Esophagus squamous epithelium (tissue), 5 donors: ENCODE data around the gene LAGE3. TPM values are rescaled to one million over a fixed set of nuclear protein-coding genes. Genes with fewer than 3 reads are reported as not detected.

ENCODE experiments used
- DNase-seq: peaks from one replicate; lab custom pipeline; 2025; lab: John Stamatoyannopoulos, UW
- H3K27ac ChIP-seq, 4 donors: fragments of 200-600 bp; sonication (generic); one replicate each; pipeline ENCODE4 v1.5.1; 2016 to 2019; ENCODE audit warnings: mild to moderate bottlenecking in 1 of 4
- H3K27me3 ChIP-seq, 4 donors: fragments of 200-600 bp; sonication (generic); 1 replicate in 3 of 4; 2 replicates in 1 of 4; pipeline versions ENCODE4 v1.5.1 to v1.6.0; 2017 to 2021; ENCODE audit warnings: antibody characterized with exemption in 1 of 4
- H3K36me3 ChIP-seq, 3 donors: fragments of 200-600 bp; sonication (generic); one replicate each; pipeline ENCODE4 v1.5.1; 2016 to 2019
- H3K4me1 ChIP-seq, 3 donors: fragments of 200-600 bp; sonication (generic); one replicate each; pipeline ENCODE4 v1.5.1; 2017 to 2019
- H3K4me3 ChIP-seq, 4 donors: fragments of 200-600 bp; sonication (generic); 1 replicate in 3 of 4; 2 replicates in 1 of 4; pipeline ENCODE4 v1.5.1; 2016 to 2019; ENCODE audit warnings: mild to moderate bottlenecking in 2 of 4, moderate library complexity in 1 of 4
- H3K9me3 ChIP-seq, 3 donors: fragments of 200-600 bp; sonication (generic); one replicate each; pipeline ENCODE4 v1.5.1; 2016 to 2019
- POLR2A ChIP-seq, 4 donors: fragments of 450-650 bp; IDR thresholded peaks; one replicate each; pipeline ENCODE4 v1.6.1; 2017; ENCODE audit warnings: antibody characterized with exemption in 4 of 4, mild to moderate bottlenecking in 4 of 4, moderate library complexity in 3 of 4
- WGBS, 2 donors: methylation state at CpG; one replicate each; pipeline ENCODE4 v1.1.5; 2018; 5-methylcytosine and 5-hydroxymethylcytosine counted together
- intact Hi-C: fragments of 100-400 bp; cut with DNase I; formaldehyde crosslinking; loops from one replicate; pipeline ENCODE4 v1.15.0; 2022
- total RNA-seq, 4 donors: library from RNA; depleted of rRNA; stranded (reverse); fragments of >200 nt; gene quantifications; one replicate each; pipeline ENCODE4 v1.1.0, GENCODE V29; 2016
- TF ChIP-seq, protein P1 (sequence below), 6 experiments: fragments of 450-650 bp in 4 of 6; fragments of 200-600 bp in 2 of 6; sonication (generic) in 2 of 6; IDR thresholded peaks; one replicate each; pipeline ENCODE4 v1.5.1; 2016 to 2019; ENCODE audit warnings: antibody characterized with exemption in 6 of 6, mild to moderate bottlenecking in 4 of 6, moderate library complexity in 4 of 6
- donor health status: DM: yes; HTN: yes; CAD: no.

LAGE3 gene
- total RNA-seq, 4 donors from 2014 or later: 18.2 to 44.3 (median 21.9) TPM

DNA sequence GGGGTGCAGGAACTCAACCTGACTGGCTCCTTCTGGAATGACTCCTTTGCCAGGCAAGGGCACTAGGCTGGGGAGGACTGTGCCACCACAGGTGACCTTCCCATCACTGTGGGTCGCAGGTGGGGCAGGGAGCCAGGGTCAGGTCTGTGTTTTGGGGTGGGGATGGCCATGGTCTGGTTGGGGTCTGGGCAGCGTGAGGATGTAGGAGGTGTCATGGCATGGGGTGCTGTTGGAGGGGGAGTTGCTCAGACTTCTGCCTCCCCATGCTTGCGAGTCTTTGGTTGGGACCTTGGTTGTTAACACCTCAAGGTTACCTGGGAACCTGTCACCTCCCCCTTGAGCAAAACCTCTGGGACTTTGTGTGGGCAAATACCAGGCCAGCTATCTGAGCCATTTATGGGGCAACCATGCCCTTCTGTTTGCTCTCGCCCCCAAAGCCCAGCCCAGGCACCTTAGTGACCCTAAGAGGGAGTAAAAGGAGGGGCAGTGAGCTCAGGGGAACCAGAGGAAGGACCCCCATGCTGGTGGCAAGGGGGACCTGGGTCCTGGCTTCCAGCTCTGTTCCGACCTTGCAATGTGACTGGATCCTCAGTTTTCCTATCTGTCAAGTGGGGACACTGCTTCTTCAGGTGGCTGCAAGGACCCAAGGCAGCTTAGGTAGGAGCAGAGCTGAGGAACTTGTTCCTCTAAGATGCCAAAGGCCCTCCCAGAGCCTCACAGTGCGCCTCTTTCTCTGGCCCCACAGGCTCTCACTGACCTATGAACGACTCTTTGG, 44.5 kb downstream of the LAGE3 start:
- no peak overlapping the region for H3K27ac ChIP-seq
- H3K36me3 ChIP-seq: peaks cover 5 to 55% (median 8%) of the 10 kb centered on the region in 3 donors
- no peaks in the 10 kb centered on the region for H3K27me3 ChIP-seq
- intact Hi-C loops: no loop called here
- no peaks in the 10 kb centered on the region for H3K9me3 ChIP-seq
- H3K4me3 ChIP-seq: no peak overlapping the region
- no peak for DNase-seq
- TF ChIP-seq, protein P1, sequence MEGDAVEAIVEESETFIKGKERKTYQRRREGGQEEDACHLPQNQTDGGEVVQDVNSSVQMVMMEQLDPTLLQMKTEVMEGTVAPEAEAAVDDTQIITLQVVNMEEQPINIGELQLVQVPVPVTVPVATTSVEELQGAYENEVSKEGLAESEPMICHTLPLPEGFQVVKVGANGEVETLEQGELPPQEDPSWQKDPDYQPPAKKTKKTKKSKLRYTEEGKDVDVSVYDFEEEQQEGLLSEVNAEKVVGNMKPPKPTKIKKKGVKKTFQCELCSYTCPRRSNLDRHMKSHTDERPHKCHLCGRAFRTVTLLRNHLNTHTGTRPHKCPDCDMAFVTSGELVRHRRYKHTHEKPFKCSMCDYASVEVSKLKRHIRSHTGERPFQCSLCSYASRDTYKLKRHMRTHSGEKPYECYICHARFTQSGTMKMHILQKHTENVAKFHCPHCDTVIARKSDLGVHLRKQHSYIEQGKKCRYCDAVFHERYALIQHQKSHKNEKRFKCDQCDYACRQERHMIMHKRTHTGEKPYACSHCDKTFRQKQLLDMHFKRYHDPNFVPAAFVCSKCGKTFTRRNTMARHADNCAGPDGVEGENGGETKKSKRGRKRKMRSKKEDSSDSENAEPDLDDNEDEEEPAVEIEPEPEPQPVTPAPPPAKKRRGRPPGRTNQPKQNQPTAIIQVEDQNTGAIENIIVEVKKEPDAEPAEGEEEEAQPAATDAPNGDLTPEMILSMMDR (IDR thresholded peaks at IDR 0.05): no peak
- no peak for TF ChIP-seq POLR2A (IDR thresholded peaks at IDR 0.05)
- peaks cover 10 to 47% (median 12%) of the 10 kb centered on the region in 3 donors for H3K4me1 ChIP-seq
- 100% methylated on average over 3 of the region's 7 CpGs; no CpG with 5 or more reads in 1 of the 2 donors for WGBS, 2 donors

DNA sequence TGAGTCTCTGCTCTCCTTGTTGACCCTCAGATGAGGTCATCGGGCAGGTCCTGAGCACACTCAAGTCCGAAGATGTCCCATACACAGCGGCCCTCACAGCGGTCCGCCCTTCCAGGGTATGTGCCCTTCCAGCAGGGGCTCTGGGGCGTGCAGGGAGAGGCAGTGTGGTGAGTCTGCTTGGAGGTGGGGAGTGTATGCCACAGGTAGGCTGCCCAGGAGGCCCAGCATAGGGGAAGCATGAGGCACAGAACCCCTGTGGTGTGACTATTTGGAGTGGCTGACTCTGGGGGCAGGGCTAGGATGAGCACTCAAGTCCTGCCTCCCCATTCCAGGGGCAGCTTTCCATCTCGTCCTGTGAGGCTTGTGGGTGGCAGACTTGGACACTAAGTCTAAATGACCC, 45.5 kb downstream of the LAGE3 start:
- peaks cover 10 to 48% (median 13%) of the 10 kb centered on the region in 3 donors for H3K4me1 ChIP-seq
- TF ChIP-seq, protein P1 (IDR thresholded peaks at IDR 0.05): no peak
- no peak for TF ChIP-seq POLR2A (IDR thresholded peaks at IDR 0.05)
- H3K36me3 ChIP-seq: peaks cover 5 to 45% (median 8%) of the 10 kb centered on the region in 3 donors
- intact Hi-C loops: no loop called here
- 50% methylated on average over 1 of the region's 7 CpGs; no CpG with 5 or more reads in 1 of the 2 donors for WGBS, 2 donors
- H3K9me3 ChIP-seq: no peaks in the 10 kb centered on the region
- H3K27ac ChIP-seq: no peak overlapping the region
- H3K4me3 ChIP-seq: no peak overlapping the region
- no peaks in the 10 kb centered on the region for H3K27me3 ChIP-seq
- no peak for DNase-seq

DNA sequence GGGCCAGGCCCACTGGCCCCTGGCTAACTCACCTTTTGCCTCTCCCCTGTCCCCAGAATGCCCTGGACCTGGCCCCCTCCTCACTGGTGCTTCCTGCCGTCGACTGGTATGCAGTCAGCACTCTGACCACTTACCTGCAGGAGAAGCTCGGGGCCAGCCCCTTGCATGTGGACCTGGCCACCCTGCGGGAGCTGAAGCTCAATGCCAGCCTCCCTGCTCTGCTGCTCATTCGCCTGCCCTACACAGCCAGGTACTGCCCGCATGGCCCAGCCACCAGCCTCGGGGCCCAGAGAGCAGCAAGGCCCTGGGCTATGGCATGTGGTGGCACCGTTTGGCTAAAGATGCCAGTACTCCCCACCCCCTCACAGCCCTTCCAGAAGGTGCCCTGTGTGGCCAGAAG, 46.9 kb downstream of the LAGE3 start:
- H3K36me3 ChIP-seq: peaks cover 5 to 43% (median 8%) of the 10 kb centered on the region in 3 donors
- DNase-seq: no peak
- peak overlapping the region in 1 of 4 donors; percentile 33 for H3K27ac ChIP-seq
- H3K27me3 ChIP-seq: no peaks in the 10 kb centered on the region
- H3K4me3 ChIP-seq: no peak overlapping the region
- 60% methylated on average over 1 of the region's 8 CpGs; no CpG with 5 or more reads in 1 of the 2 donors for WGBS, 2 donors
- peaks cover 5 to 45% (median 7%) of the 10 kb centered on the region in 3 donors for H3K4me1 ChIP-seq
- no peaks in the 10 kb centered on the region for H3K9me3 ChIP-seq
- intact Hi-C loops: no loop called here
- no peak for TF ChIP-seq POLR2A (IDR thresholded peaks at IDR 0.05)
- TF ChIP-seq, protein P1 (IDR thresholded peaks at IDR 0.05): no peak

DNA sequence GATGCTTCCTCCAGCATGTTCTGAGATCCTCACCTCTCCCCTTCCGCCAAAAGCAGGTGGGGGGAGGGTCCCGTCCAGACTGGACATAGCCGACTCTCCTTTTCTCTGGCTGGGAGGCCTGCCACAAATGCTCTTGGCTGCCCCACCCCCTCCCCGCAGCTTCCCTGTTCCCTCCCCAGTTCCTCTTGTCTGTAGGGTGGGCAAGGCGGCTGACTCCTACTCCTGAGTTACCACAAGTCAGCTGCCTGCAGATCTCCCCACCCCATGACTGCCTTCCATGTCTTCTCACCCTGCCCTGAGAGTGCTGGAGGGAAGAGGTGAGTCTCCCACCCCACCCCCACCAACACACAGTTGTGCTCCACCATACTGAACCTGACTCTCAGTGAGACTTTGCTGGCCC, 47.7 kb downstream of the LAGE3 start:
- TF ChIP-seq POLR2A (IDR thresholded peaks at IDR 0.05): no peak
- TF ChIP-seq, protein P1 (IDR thresholded peaks at IDR 0.05): no peak
- DNase-seq: no peak
- peaks cover 5 to 47% (median 7%) of the 10 kb centered on the region in 3 donors for H3K4me1 ChIP-seq
- 71 to 73% methylated on average over 3 of the region's 5 CpGs for WGBS, 2 donors
- no peaks in the 10 kb centered on the region for H3K9me3 ChIP-seq
- no peak overlapping the region for H3K4me3 ChIP-seq
- H3K27ac ChIP-seq: peak overlapping the region in 3 of 4 donors; percentile 33 to 61 (median 48)
- intact Hi-C loops: no loop called here
- no peaks in the 10 kb centered on the region for H3K27me3 ChIP-seq
- peaks cover 5 to 43% (median 8%) of the 10 kb centered on the region in 3 donors for H3K36me3 ChIP-seq

DNA sequence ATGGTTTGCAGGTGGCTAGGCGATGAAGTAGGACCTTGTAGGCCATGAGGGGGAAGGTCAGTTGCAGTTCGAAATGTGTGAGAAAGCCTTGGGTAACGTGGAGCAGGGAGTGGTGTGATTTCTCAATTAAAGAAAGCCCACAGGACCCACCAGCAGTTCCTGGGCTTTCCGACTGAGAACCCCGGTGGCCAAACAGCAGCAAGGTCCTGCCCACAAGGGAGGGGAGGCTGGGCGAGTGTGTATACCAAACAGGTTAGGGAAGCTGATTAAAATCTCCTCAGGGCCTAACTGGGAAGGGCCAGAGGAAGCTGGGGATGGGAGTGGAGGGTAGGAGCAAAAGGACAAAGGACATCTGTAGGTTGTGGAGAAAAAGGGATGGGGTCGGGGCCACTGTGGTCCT, 48.2 kb downstream of the LAGE3 start:
- no peaks in the 10 kb centered on the region for H3K27me3 ChIP-seq
- no peaks in the 10 kb centered on the region for H3K9me3 ChIP-seq
- peaks cover 5 to 43% (median 8%) of the 10 kb centered on the region in 3 donors for H3K36me3 ChIP-seq
- intact Hi-C loops: no loop called here
- no peak overlapping the region for H3K4me3 ChIP-seq
- peaks cover 5 to 42% (median 7%) of the 10 kb centered on the region in 3 donors for H3K4me1 ChIP-seq
- 49 to 55% methylated on average over 7 of the region's 7 CpGs for WGBS, 2 donors
- DNase-seq: no peak
- peak overlapping the region in 3 of 4 donors; percentile 33 to 61 (median 48) for H3K27ac ChIP-seq
- TF ChIP-seq POLR2A (IDR thresholded peaks at IDR 0.05): no peak
- TF ChIP-seq, protein P1 (IDR thresholded peaks at IDR 0.05): no peak
